ENCODE results near the gene PIF1. TPM values are rescaled to one million over a fixed set of nuclear protein-coding genes. Genes with fewer than 3 reads are reported as not detected.
A peak's percentile ranks its signal among the peaks of the same experiment; 100 is the strongest.

The PIF1 gene
- total RNA-seq, 1 experiment from 2014 or later = 51.5 TPM

GRCh38 chr15:64841060-64841343 lies 15.6 kb upstream of the PIF1 start:
- CTCF ChIA-PET = interaction anchor here (0.6 to 0.7 kb wide), 3 partner anchors 381 to 1861 kb away, joined by 3 to 7 read pairs (median 3); partner anchors contain the start of genes PARP16, SMAD6 and ZNF609
- peaks cover 26% of the 10 kb centered on the region for H3K36me3 Mint-ChIP-seq (ENCODE audit: insufficient read depth, unreplicated experiment)
- no peaks in the 10 kb centered on the region for H3K9me3 Mint-ChIP-seq (ENCODE audit: low read depth, unreplicated experiment)
- peaks cover 17% of the 10 kb centered on the region for H3K4me1 Mint-ChIP-seq (ENCODE audit: low read depth, unreplicated experiment)
- no TSS peak for BruUV-seq (replicated peaks)
- peak overlapping the region; percentile 80 for H3K4me3 Mint-ChIP-seq (ENCODE audit: low read depth, unreplicated experiment)
- no peak overlapping the region for H3K27ac Mint-ChIP-seq (ENCODE audit: unreplicated experiment)
- H3K27me3 Mint-ChIP-seq (ENCODE audit: unreplicated experiment) = peaks cover 32% of the 10 kb centered on the region
- intact Hi-C loops (cut with micrococcal nuclease; ENCODE audit: unreplicated experiment) = no loop called here
- no peak for DNase-seq
- TF ChIP-seq CTCF (IDR thresholded peaks at IDR 0.05; ENCODE audit: unreplicated experiment) = no peak

- CTCF ChIA-PET = interaction anchor here (0.6 kb wide), 1 partner anchor 105 kb away, joined by 5 read pairs; no protein-coding TSS in a partner anchor
- DNase-seq = no peak
- H3K4me1 Mint-ChIP-seq (ENCODE audit: low read depth, unreplicated experiment) = peaks cover 23% of the 10 kb centered on the region
- no peaks in the 10 kb centered on the region for H3K9me3 Mint-ChIP-seq (ENCODE audit: low read depth, unreplicated experiment)
- peaks cover 32% of the 10 kb centered on the region for H3K27me3 Mint-ChIP-seq (ENCODE audit: unreplicated experiment)
- no peak for TF ChIP-seq CTCF (IDR thresholded peaks at IDR 0.05; ENCODE audit: unreplicated experiment)
- H3K36me3 Mint-ChIP-seq (ENCODE audit: insufficient read depth, unreplicated experiment) = peaks cover 23% of the 10 kb centered on the region
- no TSS peak for BruUV-seq (replicated peaks)
- intact Hi-C loops (cut with micrococcal nuclease; ENCODE audit: unreplicated experiment) = no loop called here
- H3K27ac Mint-ChIP-seq (ENCODE audit: unreplicated experiment) = no peak overlapping the region
- no peak overlapping the region for H3K4me3 Mint-ChIP-seq (ENCODE audit: low read depth, unreplicated experiment)
These were observed 12.1 kb upstream of the PIF1 start for GRCh38 chr15:64837502-64837901.

- CTCF ChIA-PET = interaction anchor here (0.7 to 1.2 kb wide), 6 partner anchors 11 to 106 kb away, joined by 3 to 9 read pairs (median 4); partner anchors contain the start of gene PIF1
- Mint-ChIP-seq H3K9me3 (ENCODE audit: low read depth, unreplicated experiment) (no peaks in the 10 kb centered on the region), H3K4me1 (ENCODE audit: low read depth, unreplicated experiment) (peaks cover 18% of the 10 kb centered on the region), H3K27ac (ENCODE audit: unreplicated experiment) (peak overlapping the region; percentile 37), H3K36me3 (ENCODE audit: insufficient read depth, unreplicated experiment) (peaks cover 10% of the 10 kb centered on the region), H3K27me3 (ENCODE audit: unreplicated experiment) (peaks cover 32% of the 10 kb centered on the region), H3K4me3 (ENCODE audit: low read depth, unreplicated experiment) (peak overlapping the region; percentile 62)
- intact Hi-C loops (cut with micrococcal nuclease; ENCODE audit: unreplicated experiment) = no loop called here
- no TSS peak for BruUV-seq (replicated peaks)
- TF ChIP-seq CTCF (IDR thresholded peaks at IDR 0.05; ENCODE audit: unreplicated experiment) = peak; percentile 18
- DNase-seq = no peak
These were observed 10.6 kb upstream of the PIF1 start for GRCh38 chr15:64836023-64836536.

- CTCF ChIA-PET = interaction anchor here (0.6 to 0.7 kb wide), 2 partner anchors 134 to 583 kb away, joined by 4 to 5 read pairs; no protein-coding TSS in a partner anchor
- H3K9me3 Mint-ChIP-seq (ENCODE audit: low read depth, unreplicated experiment) = no peaks in the 10 kb centered on the region
- peaks cover 8% of the 10 kb centered on the region for H3K27me3 Mint-ChIP-seq (ENCODE audit: unreplicated experiment)
- H3K27ac Mint-ChIP-seq (ENCODE audit: unreplicated experiment) = no peak overlapping the region
- intact Hi-C loops (cut with micrococcal nuclease; ENCODE audit: unreplicated experiment) = no loop called here
- no peak overlapping the region for H3K4me3 Mint-ChIP-seq (ENCODE audit: low read depth, unreplicated experiment)
- no peak for DNase-seq
- no TSS peak for BruUV-seq (replicated peaks)
- H3K4me1 Mint-ChIP-seq (ENCODE audit: low read depth, unreplicated experiment) = peaks cover 18% of the 10 kb centered on the region
- TF ChIP-seq CTCF (IDR thresholded peaks at IDR 0.05; ENCODE audit: unreplicated experiment) = no peak
- H3K36me3 Mint-ChIP-seq (ENCODE audit: insufficient read depth, unreplicated experiment) = peaks cover 5% of the 10 kb centered on the region
These were observed 8.2 kb upstream of the PIF1 start for GRCh38 chr15:64833690-64834089.
